Measurements from ENCODE around the gene CTNNB1. TPM values are rescaled to one million over a fixed set of nuclear protein-coding genes. Genes with fewer than 3 reads are reported as not detected.

CTNNB1 gene
- total RNA-seq, 1 donor from 2014 or later, result 416 TPM

- TF ChIP-seq CTCF (IDR thresholded peaks at IDR 0.05; ENCODE audit: insufficient read depth, low read length, poor library complexity, severe bottlenecking), result no peak
- DNase-seq (ENCODE audit: low read depth), result no peak
- no peak overlapping the region for H3K4me3 ChIP-seq (ENCODE audit: low read depth, low read length)
- H3K27me3 ChIP-seq (ENCODE audit: control insufficient read depth, insufficient read depth, low read length), result no peaks in the 10 kb centered on the region
- H3K36me3 ChIP-seq (ENCODE audit: control insufficient read depth, insufficient read depth, low read length), result no peaks in the 10 kb centered on the region
Observed at GRCh38 chr3:41173926-41174885, 25.1 kb upstream of the CTNNB1 start.

GRCh38 chr3:41175365-41175764 lies 23.9 kb upstream of the CTNNB1 start:
- Histone ChIP-seq H3K36me3 (ENCODE audit: control insufficient read depth, insufficient read depth, low read length) (no peaks in the 10 kb centered on the region), H3K27me3 (ENCODE audit: control insufficient read depth, insufficient read depth, low read length) (no peaks in the 10 kb centered on the region), H3K4me3 (ENCODE audit: low read depth, low read length) (no peak overlapping the region)
- DNase-seq (ENCODE audit: low read depth), result no peak
- no peak for TF ChIP-seq CTCF (IDR thresholded peaks at IDR 0.05; ENCODE audit: insufficient read depth, low read length, poor library complexity, severe bottlenecking)

GRCh38 chr3:41176596-41176995 lies 22.7 kb upstream of the CTNNB1 start:
- H3K4me3 ChIP-seq (ENCODE audit: low read depth, low read length), result no peak overlapping the region
- no peak for TF ChIP-seq CTCF (IDR thresholded peaks at IDR 0.05; ENCODE audit: insufficient read depth, low read length, poor library complexity, severe bottlenecking)
- no peaks in the 10 kb centered on the region for H3K27me3 ChIP-seq (ENCODE audit: control insufficient read depth, insufficient read depth, low read length)
- no peak for DNase-seq (ENCODE audit: low read depth)
- no peaks in the 10 kb centered on the region for H3K36me3 ChIP-seq (ENCODE audit: control insufficient read depth, insufficient read depth, low read length)

GRCh38 chr3:41178576-41178975 lies 20.7 kb upstream of the CTNNB1 start:
- no peak for DNase-seq (ENCODE audit: low read depth)
- Histone ChIP-seq H3K36me3 (ENCODE audit: control insufficient read depth, insufficient read depth, low read length) (no peaks in the 10 kb centered on the region), H3K27me3 (ENCODE audit: control insufficient read depth, insufficient read depth, low read length) (no peaks in the 10 kb centered on the region), H3K4me3 (ENCODE audit: low read depth, low read length) (no peak overlapping the region)
- no peak for TF ChIP-seq CTCF (IDR thresholded peaks at IDR 0.05; ENCODE audit: insufficient read depth, low read length, poor library complexity, severe bottlenecking)

DNA sequence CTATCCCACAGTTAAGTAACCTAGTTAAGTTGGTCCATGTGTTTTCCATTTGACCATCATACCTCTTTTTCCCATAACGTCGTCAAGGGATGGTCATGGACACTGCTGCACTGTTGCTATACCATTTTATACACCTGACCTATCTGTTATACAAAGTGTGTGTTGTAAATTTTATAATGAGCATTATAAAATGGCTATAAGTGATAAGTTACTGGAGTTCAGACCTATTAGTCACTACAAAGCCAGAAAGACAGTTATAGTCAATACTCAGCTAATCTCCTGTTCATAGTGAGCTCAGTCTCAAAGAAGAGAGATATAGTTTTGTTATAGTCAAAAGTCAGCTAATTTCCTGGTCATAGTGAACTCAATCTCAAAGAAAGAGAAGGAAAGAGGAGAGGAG lies 18.9 kb upstream of the CTNNB1 start:
- Histone ChIP-seq H3K36me3 (ENCODE audit: control insufficient read depth, insufficient read depth, low read length) (no peaks in the 10 kb centered on the region), H3K27me3 (ENCODE audit: control insufficient read depth, insufficient read depth, low read length) (no peaks in the 10 kb centered on the region), H3K4me3 (ENCODE audit: low read depth, low read length) (no peak overlapping the region)
- no peak for DNase-seq (ENCODE audit: low read depth)
- no peak for TF ChIP-seq CTCF (IDR thresholded peaks at IDR 0.05; ENCODE audit: insufficient read depth, low read length, poor library complexity, severe bottlenecking)
